PC-3 (cell line): ENCODE measurements around the gene DYNLT3. TPM values are rescaled to one million over a fixed set of nuclear protein-coding genes. Genes with fewer than 3 reads are reported as not detected.

Experiments
- ATAC-seq: fragments of 200-7000 bp; cut with Tn5 transposase; 2 replicates; pipeline ENCODE4 v1.9.1; 2020; ENCODE audit warnings: mild to moderate bottlenecking, moderate library complexity
- BruUV-seq: library from RNA; stranded (reverse); fragments of 400-500 nt; replicated peaks from 2 replicates; lab custom pipeline; 2021; lab: Mats Ljungman, UMichigan
- CTCF ChIA-PET: fragments of 300-600 bp; sonication (Branson Sonifier 250); formaldehyde crosslinking; loops from one replicate; lab custom pipeline; 2022; ENCODE audit warnings: antibody characterized with exemption; lab: Charles Lee
- POLR2A ChIA-PET: fragments of 300-600 bp; sonication (Branson Sonifier 250); formaldehyde crosslinking; loops from one replicate; lab custom pipeline; 2022; ENCODE audit warnings: antibody characterized with exemption; ENCODE audit not compliant: unreplicated experiment; lab: Charles Lee
- DNase-seq: peaks from one replicate; pipeline ENCODE4 v3.0.0-alpha.2; 2015
- H2AFZ ChIP-seq: fragments of 300-600 bp; sonication (generic); 2 replicates; pipeline ENCODE4 v1.6.0; 2016; ENCODE audit warnings: antibody characterized with exemption, low read length
- H3F3A ChIP-seq: fragments of 300-600 bp; sonication (generic); one replicate; pipeline ENCODE4 v1.6.0; 2017; ENCODE audit warnings: antibody characterized with exemption, low read length, control low read depth, mild to moderate bottlenecking; ENCODE audit not compliant: unreplicated experiment
- H3K27ac ChIP-seq: fragments of 300-600 bp; sonication (generic); 2 replicates; pipeline ENCODE4 v1.5.1; 2016; ENCODE audit warnings: mild to moderate bottlenecking, low read length
- H3K27me3 ChIP-seq: fragments of 300-600 bp; sonication (generic); 2 replicates; pipeline ENCODE4 v1.6.1; 2016; ENCODE audit warnings: low read length, mixed read lengths
- H3K36me3 ChIP-seq: fragments of 300-600 bp; sonication (generic); 2 replicates; pipeline ENCODE4 v1.6.1; 2016; ENCODE audit warnings: low read depth, mixed run types, low read length, mixed read lengths
- H3K4me1 ChIP-seq: fragments of 300-600 bp; sonication (generic); 2 replicates; pipeline ENCODE4 v1.5.1; 2016; ENCODE audit warnings: low read length; ENCODE audit not compliant: insufficient read depth
- H3K4me2 ChIP-seq: fragments of 300-600 bp; sonication (generic); 2 replicates; pipeline ENCODE4 v1.6.0; 2016; ENCODE audit warnings: low read length
- H3K4me3 ChIP-seq: fragments of 300-600 bp; sonication (generic); 2 replicates; pipeline ENCODE4 v1.5.1; 2016; ENCODE audit warnings: mild to moderate bottlenecking, low read length, mixed read lengths
- H3K79me2 ChIP-seq: fragments of 300-600 bp; sonication (generic); 2 replicates; pipeline ENCODE4 v1.6.1; 2017; ENCODE audit warnings: low read length, mixed read lengths
- H3K9ac ChIP-seq: fragments of 300-600 bp; sonication (generic); 2 replicates; pipeline ENCODE4 v1.6.0; 2016; ENCODE audit warnings: mild to moderate bottlenecking, low read length
- H3K9me2 ChIP-seq: fragments of 300-600 bp; sonication (generic); replicated peaks from 2 replicates; pipeline ENCODE4 v1.6.1; 2016; ENCODE audit warnings: mixed run types, low read length, mixed read lengths
- H3K9me3 ChIP-seq: fragments of 300-600 bp; sonication (generic); 2 replicates; pipeline ENCODE4 v1.6.1; 2016; ENCODE audit warnings: low read length, mixed read lengths
- H4K20me1 ChIP-seq: fragments of 300-600 bp; sonication (generic); 2 replicates; pipeline ENCODE4 v1.6.1; 2016; ENCODE audit warnings: low read length, mixed read lengths
- EZH2 ChIP-seq: fragments of 300-600 bp; sonication (generic); IDR thresholded peaks from one replicate; pipeline ENCODE4 v1.6.1; 2017; ENCODE audit warnings: antibody characterized with exemption, mild to moderate bottlenecking, low read length; ENCODE audit not compliant: unreplicated experiment
- EZH2phosphoT487 ChIP-seq: fragments of 300-600 bp; sonication (generic); IDR thresholded peaks from 2 replicates; pipeline ENCODE4 v1.6.1; 2018; ENCODE audit warnings: mild to moderate bottlenecking, antibody characterized with exemption, low read length, borderline replicate concordance
- intact Hi-C: fragments of 100-400 bp; cut with micrococcal nuclease; formaldehyde crosslinking; loops from 2 replicates; pipeline ENCODE4 v1.9.0; 2023
- total RNA-seq: library from RNA; depleted of rRNA; stranded (reverse); fragments of >200 nt; gene quantifications from 2 replicates; pipeline ENCODE4 v1.2.3, GENCODE V29; 2014
- TF ChIP-seq, protein P1 (sequence below): fragments of 300-600 bp; sonication (generic); conservative IDR thresholded peaks from 2 replicates; pipeline ENCODE4 v1.5.1; 2017; ENCODE audit warnings: antibody characterized with exemption, low read depth, mild to moderate bottlenecking, low read length

The DYNLT3 gene
- total RNA-seq, 1 experiment from 2014 or later = 44.0 TPM

DNA sequence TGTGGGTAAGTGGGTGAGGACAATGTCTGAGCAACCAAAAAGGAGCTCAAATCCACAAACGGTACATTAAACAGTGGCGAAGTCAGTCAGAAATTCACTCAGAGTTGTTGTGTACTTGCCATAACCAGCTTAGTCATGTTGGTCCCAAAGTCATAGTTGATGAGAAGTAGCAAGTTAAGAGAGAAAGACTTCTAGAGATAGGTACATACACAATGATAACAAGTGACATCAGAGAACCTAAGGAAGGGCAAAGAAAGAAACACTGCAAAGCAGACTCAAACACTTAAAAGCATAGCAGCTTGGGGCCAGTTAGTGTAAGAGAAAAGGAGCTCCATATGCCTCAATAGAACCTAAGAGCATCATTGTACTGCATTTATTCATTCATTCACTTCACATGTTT, 30.2 kb downstream of the DYNLT3 start:
- no peaks in the 10 kb centered on the region for H3F3A ChIP-seq
- ChIA-PET CTCF (no interaction called here), POLR2A (no interaction called here)
- no peak overlapping the region for H3K4me2 ChIP-seq
- H3K79me2 ChIP-seq = no peaks in the 10 kb centered on the region
- no peaks in the 10 kb centered on the region for H3K36me3 ChIP-seq
- ATAC-seq = no peak
- H3K27ac ChIP-seq = no peak overlapping the region
- no peaks in the 10 kb centered on the region for H3K9me3 ChIP-seq
- H3K4me1 ChIP-seq = peaks cover under 1% of the 10 kb centered on the region; the same call in 1 of the 2 replicates
- DNase-seq = no peak
- intact Hi-C loops = no loop called here
- H3K9ac ChIP-seq = no peak overlapping the region
- H3K27me3 ChIP-seq = no peaks in the 10 kb centered on the region
- H3K9me2 ChIP-seq = no peaks in the 10 kb centered on the region
- H2AFZ ChIP-seq = no peak overlapping the region
- H3K4me3 ChIP-seq = no peak overlapping the region
- BruUV-seq = no TSS peak
- no peak for TF ChIP-seq EZH2phosphoT487
- TF ChIP-seq, protein P1, sequence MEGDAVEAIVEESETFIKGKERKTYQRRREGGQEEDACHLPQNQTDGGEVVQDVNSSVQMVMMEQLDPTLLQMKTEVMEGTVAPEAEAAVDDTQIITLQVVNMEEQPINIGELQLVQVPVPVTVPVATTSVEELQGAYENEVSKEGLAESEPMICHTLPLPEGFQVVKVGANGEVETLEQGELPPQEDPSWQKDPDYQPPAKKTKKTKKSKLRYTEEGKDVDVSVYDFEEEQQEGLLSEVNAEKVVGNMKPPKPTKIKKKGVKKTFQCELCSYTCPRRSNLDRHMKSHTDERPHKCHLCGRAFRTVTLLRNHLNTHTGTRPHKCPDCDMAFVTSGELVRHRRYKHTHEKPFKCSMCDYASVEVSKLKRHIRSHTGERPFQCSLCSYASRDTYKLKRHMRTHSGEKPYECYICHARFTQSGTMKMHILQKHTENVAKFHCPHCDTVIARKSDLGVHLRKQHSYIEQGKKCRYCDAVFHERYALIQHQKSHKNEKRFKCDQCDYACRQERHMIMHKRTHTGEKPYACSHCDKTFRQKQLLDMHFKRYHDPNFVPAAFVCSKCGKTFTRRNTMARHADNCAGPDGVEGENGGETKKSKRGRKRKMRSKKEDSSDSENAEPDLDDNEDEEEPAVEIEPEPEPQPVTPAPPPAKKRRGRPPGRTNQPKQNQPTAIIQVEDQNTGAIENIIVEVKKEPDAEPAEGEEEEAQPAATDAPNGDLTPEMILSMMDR = no peak
- TF ChIP-seq EZH2 = no peak
- H4K20me1 ChIP-seq = no peaks in the 10 kb centered on the region

DNA sequence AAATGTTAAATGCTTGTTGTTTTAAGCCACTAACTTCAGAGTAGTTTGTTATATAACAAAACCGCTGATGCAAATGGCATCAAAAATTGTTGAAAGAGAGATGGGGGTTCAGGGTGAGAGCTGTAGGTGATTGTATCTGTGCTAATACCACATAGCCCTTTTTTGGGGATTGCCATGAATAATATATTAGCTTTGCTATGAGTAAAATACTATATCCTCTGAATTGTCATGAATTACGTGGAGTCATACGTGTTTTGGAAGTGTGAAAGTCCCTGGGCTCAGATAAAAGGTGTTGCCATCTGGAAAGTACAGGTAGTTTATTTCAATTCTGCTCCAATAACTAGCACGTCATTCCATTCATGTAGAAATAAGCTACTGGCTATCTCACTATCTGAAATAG, 30.6 kb downstream of the DYNLT3 start:
- no peak overlapping the region for H3K4me3 ChIP-seq
- no peaks in the 10 kb centered on the region for H3K9me3 ChIP-seq
- no peaks in the 10 kb centered on the region for H3F3A ChIP-seq
- H3K9me2 ChIP-seq = no peaks in the 10 kb centered on the region
- no peaks in the 10 kb centered on the region for H3K36me3 ChIP-seq
- DNase-seq (no peak), ATAC-seq (no peak)
- no peak overlapping the region for H3K4me2 ChIP-seq
- no peak overlapping the region for H3K27ac ChIP-seq
- BruUV-seq = no TSS peak
- intact Hi-C loops = no loop called here
- H3K9ac ChIP-seq = no peak overlapping the region
- H4K20me1 ChIP-seq = no peaks in the 10 kb centered on the region
- no peak overlapping the region for H2AFZ ChIP-seq
- no peaks in the 10 kb centered on the region for H3K27me3 ChIP-seq
- ChIA-PET POLR2A (no interaction called here), CTCF (no interaction called here)
- no peak for TF ChIP-seq EZH2phosphoT487
- TF ChIP-seq, protein P1 = no peak
- no peak for TF ChIP-seq EZH2
- H3K79me2 ChIP-seq = no peaks in the 10 kb centered on the region
- peaks cover 4% of the 10 kb centered on the region; the same call in 1 of the 2 replicates for H3K4me1 ChIP-seq

DNA sequence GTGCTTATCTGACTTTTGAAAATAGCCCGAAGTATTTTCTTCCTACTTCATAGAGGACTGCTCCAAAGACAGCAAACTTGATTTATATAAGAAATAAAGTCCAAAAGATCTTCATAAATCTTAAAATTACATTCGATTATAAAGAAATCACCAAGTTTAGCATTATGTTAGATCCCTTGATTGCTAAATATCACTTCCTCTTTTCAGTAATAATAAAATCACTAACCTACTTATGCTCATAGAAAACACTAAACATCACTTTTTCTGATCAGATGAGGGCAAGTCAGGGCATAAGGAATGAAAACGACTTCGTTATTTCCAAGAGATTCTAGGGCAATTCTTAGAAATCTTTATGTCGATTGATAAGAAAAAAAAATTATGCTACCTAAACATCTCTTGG, 32.0 kb downstream of the DYNLT3 start:
- CTCF ChIA-PET = no interaction called here
- Histone ChIP-seq H3K9me2 (no peaks in the 10 kb centered on the region), H3K9me3 (no peaks in the 10 kb centered on the region)

More for the DNA sequence above, 32.0 kb downstream of the DYNLT3 start:
- POLR2A ChIA-PET = no interaction called here
- Histone ChIP-seq H3F3A (no peaks in the 10 kb centered on the region), H3K4me2 (no peak overlapping the region), H3K79me2 (no peaks in the 10 kb centered on the region), H3K9ac (no peak overlapping the region), H3K27me3 (no peaks in the 10 kb centered on the region), H3K4me1 (peaks cover 4% of the 10 kb centered on the region; the same call in 1 of the 2 replicates), H3K27ac (no peak overlapping the region), H3K4me3 (no peak overlapping the region), H2AFZ (no peak overlapping the region), H4K20me1 (no peaks in the 10 kb centered on the region), H3K36me3 (no peaks in the 10 kb centered on the region)
- intact Hi-C loops = no loop called here
- DNase-seq (no peak), ATAC-seq (no peak)
- no TSS peak for BruUV-seq
- TF ChIP-seq, protein P1 = no peak
- TF ChIP-seq EZH2 (no peak), EZH2phosphoT487 (no peak)
